NCI-H187 (cell line): Measurements from ENCODE around the gene HORMAD1.
"Not testable (repeated sequence)": the region's sequence is repeated elsewhere in the genome, so short reads cannot be mapped to it uniquely, and the experiment has no call there.

Source experiments
- DNase-seq, 2 experiments: peaks; one replicate each; lab custom pipeline; 2025; lab: John Stamatoyannopoulos, UW

HORMAD1 gene

DNA sequence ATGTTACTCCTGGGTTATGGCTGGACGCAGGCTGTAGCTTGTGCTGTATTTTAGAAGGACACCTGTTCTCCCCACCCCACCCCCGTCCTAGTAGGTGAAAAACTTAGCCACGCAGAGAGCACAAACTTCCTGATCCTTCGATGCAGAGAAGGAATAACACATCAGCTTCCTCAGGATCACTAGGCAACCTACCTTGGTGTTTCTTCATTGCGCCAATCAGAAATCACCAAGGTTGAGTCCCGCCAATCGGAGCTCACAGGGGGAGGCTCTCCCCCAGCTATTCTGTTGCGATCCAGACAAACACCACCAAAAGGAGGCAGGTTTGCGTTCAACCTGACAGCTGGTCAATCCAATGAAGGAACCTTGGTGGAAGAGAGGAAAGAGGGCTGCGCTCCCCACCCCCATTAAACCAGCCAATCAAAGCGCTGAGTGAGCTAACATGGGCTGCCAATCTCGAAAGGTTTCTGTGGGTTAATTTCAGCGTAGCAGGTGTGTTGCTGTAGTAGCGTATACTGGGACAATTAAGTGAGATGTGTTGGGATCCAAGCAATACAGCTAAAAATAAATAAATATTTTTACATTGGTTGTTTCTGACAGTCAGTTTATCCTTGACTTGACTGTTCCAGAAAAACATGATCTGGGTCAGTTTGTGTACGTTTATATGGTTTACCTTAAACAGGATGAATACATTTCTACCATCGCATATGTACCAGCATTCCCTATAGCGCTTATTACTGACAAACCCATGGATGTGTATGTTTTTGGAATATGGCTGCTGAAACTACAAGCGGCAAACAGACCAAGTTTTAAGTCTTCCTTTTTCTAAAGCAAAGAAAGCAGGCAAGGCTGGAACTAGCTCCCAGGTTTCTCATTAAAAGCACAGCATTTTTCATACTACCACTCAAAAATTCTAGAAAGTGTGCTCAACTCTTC lies 23.4 kb downstream of the HORMAD1 start, which contains the start of gene GOLPH3L:
GOLPH3L (minus strand) TSS at position 160 of the 933 bp plus-strand sequence. CDS start 2,316 bp downstream, outside the sequence.
- peak; percentile 99 to 100 for DNase-seq

- DNase-seq, result no peak
These were observed 24.1 kb downstream of the HORMAD1 start for GRCh38 chr1:150696590-150696989.

GRCh38 chr1:150696162-150696561 lies 24.5 kb downstream of the HORMAD1 start:
- no peak for DNase-seq

- no peak for DNase-seq
These were observed 25.1 kb downstream of the HORMAD1 start for GRCh38 chr1:150695561-150695960.

DNA sequence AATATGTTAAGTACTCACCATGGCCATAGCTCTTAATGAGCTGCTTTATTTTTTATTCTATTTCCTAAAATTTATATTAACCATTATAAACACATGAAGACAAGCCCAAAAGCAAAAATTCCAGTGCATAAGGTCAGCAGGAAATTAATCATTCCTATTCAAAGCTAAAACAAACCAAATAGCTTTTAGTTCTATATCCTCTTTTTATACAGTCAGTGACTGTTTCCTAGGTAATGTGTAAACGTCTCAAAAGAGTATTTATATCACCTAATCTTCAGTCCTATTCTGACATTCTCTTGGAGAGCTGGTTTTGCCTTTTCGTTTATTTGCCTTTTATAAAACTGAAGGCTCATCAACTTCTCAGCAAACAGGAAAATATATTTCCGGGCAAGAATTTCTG lies 28.0 kb downstream of the HORMAD1 start:
- DNase-seq, result no peak

- no peak for DNase-seq
These were observed 31.9 kb downstream of the HORMAD1 start for GRCh38 chr1:150688763-150689162.

DNA sequence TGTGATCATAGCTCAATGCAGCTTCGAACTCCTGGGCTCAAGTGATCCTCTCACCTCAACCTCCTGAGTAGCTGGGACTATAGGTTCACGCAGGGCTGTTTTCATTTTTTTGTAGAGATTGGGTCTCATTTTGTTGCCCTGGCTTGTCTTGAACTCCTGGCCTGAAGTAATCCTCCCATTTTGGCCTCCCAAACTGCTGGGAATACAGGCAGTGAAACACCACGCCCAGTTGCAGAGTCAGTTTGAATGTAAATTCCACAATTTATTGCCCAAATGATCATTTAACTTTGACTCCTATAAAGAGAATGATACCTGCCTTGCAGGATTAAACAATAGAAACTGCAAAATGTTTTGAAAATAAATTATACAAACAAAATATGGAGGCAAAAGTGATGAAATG lies 34.4 kb downstream of the HORMAD1 start:
- DNase-seq, result no peak

GRCh38 chr1:150683914-150684313 lies 36.8 kb downstream of the HORMAD1 start:
- DNase-seq, result no peak

DNA sequence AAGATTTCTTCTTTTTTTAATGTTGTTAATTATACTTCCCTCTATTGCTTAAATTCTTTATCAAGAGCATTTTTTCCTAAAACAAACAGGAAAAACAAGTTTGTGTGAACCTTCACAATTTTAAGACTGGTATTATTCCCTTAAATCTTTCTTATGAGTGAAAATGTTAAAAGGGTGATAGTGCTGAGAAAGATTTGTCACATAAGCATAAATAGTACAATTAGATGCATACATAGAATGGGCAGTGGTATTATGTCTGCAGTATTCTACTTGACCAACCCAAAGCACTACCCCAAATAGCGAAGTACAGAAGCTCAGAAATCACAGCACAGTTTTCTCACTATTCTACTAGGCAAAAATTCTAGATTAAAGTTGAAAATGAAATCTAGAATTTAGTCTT lies 41.7 kb downstream of the HORMAD1 start:
- DNase-seq, result no peak

GRCh38 chr1:150674881-150675280 lies 45.8 kb downstream of the HORMAD1 start:
- no peak for DNase-seq

GRCh38 chr1:150663321-150663720 lies 57.4 kb downstream of the HORMAD1 start:
- DNase-seq, result no peak

GRCh38 chr1:150662811-150663210 lies 57.9 kb downstream of the HORMAD1 start:
- no peak for DNase-seq

- DNase-seq, result no peak
These were observed 59.5 kb downstream of the HORMAD1 start for GRCh38 chr1:150661156-150661555.

GRCh38 chr1:150660584-150660983 lies 60.1 kb downstream of the HORMAD1 start:
- DNase-seq, result no peak

GRCh38 chr1:150657064-150657463 lies 63.6 kb downstream of the HORMAD1 start:
- DNase-seq, result not testable (repeated sequence)

GRCh38 chr1:150654635-150655034 lies 66.1 kb downstream of the HORMAD1 start:
- DNase-seq, result not testable (repeated sequence)

GRCh38 chr1:150650193-150650592 lies 70.5 kb downstream of the HORMAD1 start:
- no peak for DNase-seq

DNA sequence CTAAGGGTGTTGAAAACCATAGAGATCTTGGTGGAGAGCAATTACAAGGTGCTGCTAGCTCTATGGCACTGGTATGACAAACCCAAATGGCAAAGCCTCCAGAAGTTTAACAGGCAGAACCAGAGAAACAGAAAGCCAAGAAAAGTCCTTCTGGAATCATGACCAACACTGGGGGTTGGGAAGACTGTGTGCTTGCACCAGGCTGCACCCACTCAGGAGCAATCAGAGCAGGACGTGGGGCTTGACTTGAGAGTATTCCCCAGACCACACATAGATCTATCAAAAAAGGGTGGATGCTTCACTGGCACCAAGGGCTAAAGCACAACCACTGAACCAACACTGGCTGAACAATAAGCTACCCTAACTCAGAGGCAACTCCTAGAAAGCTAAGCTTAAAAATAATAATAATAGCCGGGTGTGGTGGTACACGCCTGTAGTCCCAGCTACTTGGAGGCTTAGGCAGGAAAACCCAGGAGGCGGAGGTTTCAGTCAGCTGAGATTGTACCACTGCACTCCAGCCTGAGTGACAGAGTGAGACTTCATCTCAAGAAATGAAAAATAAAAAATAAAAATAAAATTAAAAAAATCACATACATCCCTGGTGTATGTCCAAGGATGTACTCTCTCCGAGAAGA lies 71.1 kb downstream of the HORMAD1 start:
- no peak for DNase-seq
